Activated CD8-positive, alpha-beta memory T cell treated with anti-CD3 and anti-CD28 coated beads for 24 hours (primary cell): ENCODE data around the gene BRD9.
"Not testable (repeated sequence)": the region's sequence is repeated elsewhere in the genome, so short reads cannot be mapped to it uniquely, and the experiment has no call there.

ENCODE experiments used
- DNase-seq: peaks from one replicate; pipeline ENCODE4 v3.0.0-alpha.2; 2020

Gene BRD9

GRCh38 chr5:843371-843770, 49.2 kb downstream of the BRD9 start:
- peak; percentile 11 for DNase-seq

GRCh38 chr5:842402-843221, 50.0 kb downstream of the BRD9 start:
- DNase-seq, result peak; percentile 53

- peak; percentile 38 for DNase-seq
Observed at GRCh38 chr5:841531-842401, 50.8 kb downstream of the BRD9 start.

GRCh38 chr5:840974-841435, 51.6 kb downstream of the BRD9 start:
- DNase-seq, result peak; percentile 4

- DNase-seq, result peak; percentile 46
Observed at GRCh38 chr5:840118-840973, 52.3 kb downstream of the BRD9 start.

- DNase-seq, result not testable (repeated sequence)
Observed at GRCh38 chr5:838431-838851, 54.2 kb downstream of the BRD9 start.

- not testable (repeated sequence) for DNase-seq
Observed at GRCh38 chr5:837621-838121, 54.9 kb downstream of the BRD9 start.

GRCh38 chr5:835933-836612, 56.5 kb downstream of the BRD9 start:
- not testable (repeated sequence) for DNase-seq

GRCh38 chr5:834013-834412, 58.6 kb downstream of the BRD9 start:
- DNase-seq, result not testable (repeated sequence)

GRCh38 chr5:828194-828593, 64.4 kb downstream of the BRD9 start:
- not testable (repeated sequence) for DNase-seq

GRCh38 chr5:825544-825943, 67.1 kb downstream of the BRD9 start:
- DNase-seq, result peak; percentile 57

GRCh38 chr5:821504-821903, 71.1 kb downstream of the BRD9 start:
- no peak for DNase-seq

GRCh38 chr5:820245-820644, 72.4 kb downstream of the BRD9 start:
- no peak for DNase-seq

GRCh38 chr5:819078-819477, 73.5 kb downstream of the BRD9 start:
- DNase-seq, result no peak

GRCh38 chr5:816176-816575, 76.4 kb downstream of the BRD9 start:
- DNase-seq, result no peak

- no peak for DNase-seq
Observed at GRCh38 chr5:815449-815848, 77.2 kb downstream of the BRD9 start.
